HG03135 (cell line): ENCODE measurements around the gene RDX.
"Not testable (repeated sequence)": the region's sequence is repeated elsewhere in the genome, so short reads cannot be mapped to it uniquely, and the experiment has no call there.

ENCODE experiments used
- ATAC-seq: cut with Tn5 transposase; IDR thresholded peaks from one replicate; pipeline ENCODE4 v1.9.1; 2021; ENCODE audit warnings: mild to moderate bottlenecking, moderate library complexity; ENCODE audit not compliant: unreplicated experiment

Gene RDX

DNA sequence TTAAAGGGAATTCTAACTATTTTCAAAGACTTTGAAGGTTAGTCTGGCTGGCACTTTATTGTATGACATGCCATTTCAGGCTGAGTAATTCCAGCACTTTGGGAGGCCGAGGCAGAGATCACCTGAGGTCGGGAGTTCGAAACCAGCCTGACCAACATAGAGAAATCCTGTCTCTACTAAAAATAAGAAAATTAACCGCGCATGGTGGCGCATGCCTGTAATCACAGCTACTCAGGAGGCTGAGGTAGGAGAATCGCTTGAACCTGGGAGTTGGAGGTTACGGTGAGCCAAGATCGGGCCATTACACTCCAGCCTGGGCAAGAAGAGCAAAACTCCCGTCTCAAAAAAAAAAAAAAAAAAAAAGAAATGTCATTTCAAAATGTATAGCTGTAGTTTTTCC, 95.6 kb downstream of the RDX start:
- no peak for ATAC-seq

- ATAC-seq, result no peak
Measured at GRCh38 chr11:110200241-110200640, 96.2 kb downstream of the RDX start.

GRCh38 chr11:110199184-110199981, 97.0 kb downstream of the RDX start:
- no peak for ATAC-seq

- no peak for ATAC-seq
Measured at GRCh38 chr11:110198031-110198729, 98.2 kb downstream of the RDX start.

- no peak for ATAC-seq
Measured at GRCh38 chr11:110196884-110197420, 99.5 kb downstream of the RDX start.

DNA sequence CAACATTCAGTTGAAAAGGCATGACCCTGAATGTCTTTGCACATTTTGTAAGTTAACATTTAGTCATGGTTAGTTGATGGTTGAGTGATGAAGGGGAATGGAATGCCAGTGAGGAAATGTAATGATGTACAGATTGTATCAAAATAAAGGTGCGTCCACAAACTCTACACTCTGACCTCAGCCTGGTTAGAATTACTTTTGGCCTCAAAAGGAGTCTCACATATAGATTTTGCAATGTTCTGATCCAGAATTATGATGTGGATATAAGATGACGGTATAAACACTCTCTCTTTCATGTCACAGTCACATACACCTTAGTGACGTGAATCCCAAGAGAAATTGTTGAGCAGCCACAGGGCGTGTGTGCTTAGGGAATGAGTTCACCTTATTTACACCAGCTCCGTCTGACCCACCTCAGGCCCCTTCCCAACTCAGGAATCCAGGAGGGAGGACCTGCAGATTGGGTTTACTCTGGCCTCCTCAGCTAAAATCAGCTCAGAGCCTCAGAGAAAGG, 100.1 kb downstream of the RDX start:
- ATAC-seq, result no peak

DNA sequence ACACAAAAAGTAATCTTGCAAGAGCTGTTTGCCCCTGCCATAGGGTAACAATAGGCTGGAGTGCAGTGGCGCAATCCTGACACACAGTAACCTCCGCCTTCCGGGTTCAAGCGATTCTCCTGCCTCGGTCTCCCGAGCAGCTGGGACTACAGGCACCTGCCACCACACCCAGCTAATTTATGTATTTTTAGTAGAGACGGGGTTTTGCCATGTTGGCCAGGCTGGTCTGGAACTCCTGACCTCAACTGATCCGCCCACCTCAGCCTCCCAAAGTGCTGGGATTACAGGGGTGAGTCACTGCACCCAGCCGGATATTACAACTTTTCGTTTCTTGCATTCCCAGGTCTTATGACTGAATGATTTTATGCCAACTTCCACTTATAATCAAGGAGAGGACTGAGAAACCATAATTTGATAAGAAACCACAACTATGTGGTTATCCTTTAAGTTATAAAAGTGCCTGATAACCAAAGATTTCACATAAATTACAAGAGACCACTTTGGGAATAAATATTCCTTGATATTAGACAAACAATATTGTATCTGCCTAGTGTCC, 102.1 kb downstream of the RDX start:
- not testable (repeated sequence) for ATAC-seq

- peak; percentile 64 for ATAC-seq
Measured at GRCh38 chr11:110192604-110193282, 103.7 kb downstream of the RDX start.

GRCh38 chr11:110190885-110191284, 105.5 kb downstream of the RDX start:
- ATAC-seq, result no peak

- no peak for ATAC-seq
Measured at GRCh38 chr11:110187731-110188130, 108.7 kb downstream of the RDX start.

- ATAC-seq, result no peak
Measured at GRCh38 chr11:110186867-110187266, 109.5 kb downstream of the RDX start.

DNA sequence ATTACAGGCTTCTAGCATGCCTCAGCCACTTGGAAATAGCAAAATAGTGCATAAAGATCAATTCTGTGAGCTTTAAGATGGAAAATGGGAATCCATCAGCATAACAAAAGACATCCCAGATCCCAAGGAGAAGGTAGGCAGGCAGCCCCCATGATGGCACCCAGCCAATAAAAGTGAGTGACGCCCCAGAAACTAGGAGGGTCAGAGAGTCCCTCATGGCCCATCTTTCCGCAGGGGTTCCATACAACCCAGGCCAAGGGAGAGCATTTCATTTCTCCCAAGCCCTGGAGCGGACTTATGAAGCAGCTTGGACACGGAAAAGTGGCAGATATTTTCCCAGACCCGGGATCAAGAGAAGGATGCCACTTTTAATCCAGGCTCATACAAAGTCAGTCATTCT, 110.0 kb downstream of the RDX start:
- no peak for ATAC-seq

- no peak for ATAC-seq
Measured at GRCh38 chr11:110185599-110185998, 110.8 kb downstream of the RDX start.

DNA sequence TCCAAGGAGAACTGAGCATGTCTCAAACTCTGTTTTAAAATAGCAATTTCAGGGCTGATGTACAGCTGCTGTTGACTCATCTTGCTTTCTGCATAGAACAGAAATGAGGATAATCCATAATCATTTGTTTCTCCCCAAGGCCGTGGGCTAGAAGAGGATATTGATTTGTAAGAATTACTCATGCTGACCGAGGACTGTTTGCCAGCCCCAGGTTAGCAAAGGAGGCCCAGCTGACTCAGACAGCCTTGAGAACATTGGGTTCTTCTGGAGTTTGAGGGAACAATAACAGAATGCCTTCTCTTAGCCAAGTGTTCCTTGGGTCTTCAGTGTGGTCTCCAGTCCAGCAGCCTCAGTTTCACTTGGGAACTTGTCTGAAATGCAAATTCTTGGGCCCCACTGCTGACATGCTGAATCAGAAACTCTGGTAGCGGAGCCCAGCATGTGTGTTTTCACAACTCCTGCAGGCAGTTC, 111.3 kb downstream of the RDX start:
- ATAC-seq, result no peak

DNA sequence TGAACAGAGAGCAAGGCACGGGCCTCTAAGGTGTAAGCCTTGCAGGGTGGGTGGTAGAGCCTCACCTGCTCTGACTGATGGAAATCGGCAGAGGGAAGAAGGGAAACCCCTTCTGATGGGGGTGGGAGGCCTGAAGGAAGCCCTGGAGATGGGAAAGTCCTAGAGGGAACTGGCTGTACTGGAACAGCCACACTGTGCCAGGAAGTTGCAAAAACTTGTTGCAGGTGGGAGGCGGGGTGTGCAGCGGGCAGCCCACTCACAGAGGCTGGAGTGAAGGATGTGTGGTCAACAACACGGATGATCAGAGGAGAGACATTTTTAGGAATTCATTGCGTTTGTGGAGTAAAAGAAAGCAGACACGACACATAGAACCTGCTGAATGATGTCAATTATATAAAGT, 112.0 kb downstream of the RDX start:
- no peak for ATAC-seq

DNA sequence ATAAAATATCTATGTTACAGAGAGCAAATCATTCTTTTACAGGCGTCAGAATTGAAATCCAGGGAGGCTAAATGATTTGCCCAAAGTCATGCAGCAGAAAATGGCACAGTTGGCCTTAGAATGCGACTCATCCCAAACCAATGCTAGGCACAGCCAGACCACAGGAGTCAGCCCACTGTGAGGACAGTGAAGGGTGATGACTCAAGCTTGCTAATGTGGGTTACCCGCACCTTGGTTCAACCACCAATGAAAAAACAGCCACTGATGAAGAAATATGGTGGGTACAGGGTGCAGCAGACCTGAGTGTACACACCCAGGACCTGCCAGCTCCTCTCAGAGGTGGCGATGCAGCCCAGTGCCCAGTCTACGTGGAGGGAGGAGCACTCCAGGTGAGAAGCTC, 113.5 kb downstream of the RDX start:
- no peak for ATAC-seq

DNA sequence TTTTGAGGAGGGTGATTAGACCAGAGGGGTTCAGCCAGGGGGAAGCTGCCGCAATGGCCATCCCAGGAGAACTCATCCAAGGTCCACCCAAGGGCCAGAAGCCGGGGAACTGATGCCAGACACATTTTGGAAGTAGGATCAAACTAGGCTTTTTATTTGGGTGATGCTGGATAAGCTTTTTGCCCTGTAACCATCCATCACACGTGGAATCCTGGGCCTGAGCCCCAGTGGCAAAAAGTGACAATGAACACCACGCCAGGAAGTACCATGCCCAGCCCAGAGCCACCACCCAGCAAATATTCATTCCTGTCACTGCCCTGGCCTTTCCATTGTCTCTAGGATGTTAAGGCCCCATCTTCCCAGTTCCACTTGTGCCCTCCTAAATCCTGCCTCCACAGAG, 117.3 kb downstream of the RDX start:
- ATAC-seq, result no peak

DNA sequence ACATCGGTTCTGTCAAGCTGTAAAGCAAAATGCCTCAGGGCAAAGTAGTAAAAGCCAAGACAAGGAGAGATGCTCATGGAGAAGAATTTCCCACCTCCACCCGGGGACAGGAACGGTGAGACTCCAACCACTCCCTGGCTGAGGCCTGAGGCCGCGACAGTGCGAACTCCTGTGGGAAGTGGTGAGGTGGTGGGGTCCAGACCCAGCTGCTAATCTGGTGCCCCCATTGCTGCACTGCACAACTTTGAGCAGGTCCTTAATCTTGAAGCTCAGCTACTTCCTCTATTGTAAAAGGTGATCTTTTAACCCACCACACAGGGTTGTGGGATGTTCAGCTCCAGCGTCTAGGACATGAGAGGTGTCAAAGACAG, 119.3 kb downstream of the RDX start:
- ATAC-seq, result no peak

DNA sequence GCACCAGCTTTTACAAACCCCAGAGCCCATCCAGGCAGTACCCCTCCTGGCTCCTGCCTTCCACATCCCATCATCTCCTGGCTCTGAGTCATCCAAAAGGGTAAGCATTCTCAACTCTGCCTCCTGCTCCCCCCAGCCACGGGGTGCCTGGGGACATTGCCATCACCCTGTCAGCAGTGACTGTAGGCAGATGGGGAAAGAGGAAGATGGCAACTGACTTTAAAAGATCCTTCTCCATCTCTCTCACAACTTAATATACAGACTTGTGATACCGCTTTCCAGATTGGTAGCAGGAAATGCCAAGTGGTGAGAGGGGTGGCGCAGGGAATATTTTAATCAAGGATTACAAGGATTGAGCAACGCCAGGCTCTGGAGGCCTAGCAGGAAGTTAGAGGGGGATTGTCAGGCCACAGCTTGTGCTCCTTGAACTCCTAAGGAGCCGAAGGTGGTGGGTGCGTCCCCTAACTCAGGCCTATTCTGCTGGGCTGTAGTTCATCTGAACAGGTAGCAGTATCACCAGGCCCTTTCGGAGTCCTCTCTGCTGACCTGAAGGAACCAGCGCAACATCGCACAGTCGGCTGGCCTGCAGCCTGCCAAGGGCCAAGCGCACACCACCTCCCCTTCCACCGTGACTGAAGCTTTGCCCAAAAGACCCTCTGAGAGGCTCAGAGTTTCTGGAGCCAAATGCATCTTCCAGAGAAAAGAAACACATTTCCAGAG, 119.9 kb downstream of the RDX start:
- ATAC-seq, result no peak

DNA sequence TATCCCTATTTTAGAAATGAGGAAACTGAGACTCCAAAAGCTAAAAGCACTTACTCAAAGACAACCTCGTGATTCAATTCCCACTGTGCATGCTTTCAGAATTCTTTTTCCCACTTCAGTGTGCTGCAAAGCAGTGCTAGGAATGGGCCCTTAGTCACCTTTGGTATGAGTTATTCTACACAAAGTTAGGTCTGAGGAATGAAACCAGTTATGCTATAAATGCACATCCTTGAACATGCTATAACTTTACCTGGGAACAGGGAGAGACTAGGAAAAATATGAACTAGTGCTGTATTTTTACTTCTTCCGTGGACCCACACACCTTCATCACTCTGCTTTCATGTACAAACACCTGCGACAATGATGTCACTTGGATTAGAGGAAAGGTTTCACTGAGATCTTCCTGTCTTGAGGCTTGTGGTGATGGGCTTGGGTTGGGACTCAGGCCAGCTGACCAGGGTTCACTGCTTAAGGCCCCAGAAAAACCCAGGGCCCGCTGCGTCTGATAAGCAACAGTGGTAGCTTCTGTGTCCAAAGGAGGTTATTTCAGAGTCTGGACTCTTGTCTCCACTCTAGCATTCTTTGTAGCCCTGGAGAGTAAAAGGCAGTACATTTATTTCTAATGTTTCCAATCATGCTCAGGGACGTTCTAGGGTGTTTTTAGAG, 121.6 kb downstream of the RDX start:
- ATAC-seq, result no peak
